ENCODE results near the gene MARVELD1.
"Not testable (repeated sequence)": the region's sequence is repeated elsewhere in the genome, so short reads cannot be mapped to it uniquely, and the experiment has no call there.

MARVELD1 gene

DNA sequence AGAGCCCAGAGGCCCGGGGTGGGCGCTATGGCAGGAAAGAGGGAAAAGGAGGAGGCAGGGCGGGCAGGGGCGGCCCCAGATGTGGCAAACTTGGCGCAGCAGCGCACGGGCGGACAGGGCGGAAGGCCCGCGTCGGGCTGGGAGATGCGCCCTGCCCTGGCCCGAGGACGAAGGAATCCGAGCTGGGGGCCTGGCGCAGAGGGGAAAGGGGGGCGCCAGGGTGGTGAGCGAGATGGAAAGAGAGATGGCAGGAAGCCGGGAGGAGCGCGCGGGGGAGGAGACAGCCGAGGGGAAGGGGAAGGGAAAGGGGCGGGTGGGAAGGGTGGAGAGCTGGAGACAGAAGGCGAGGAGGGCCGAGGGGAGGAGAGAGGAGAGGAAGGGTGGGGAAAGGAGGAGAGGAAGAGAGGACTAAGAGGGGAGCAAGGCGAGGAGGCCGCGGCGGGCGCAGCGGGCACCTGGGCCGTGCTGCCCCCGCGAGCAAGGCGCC, at the start of gene MARVELD1:
Gene MARVELD1 (plus strand): TSS at position 392 of the 487 bp plus-strand sequence. CDS start 147 bp downstream, outside the sequence.
- H3K27ac ChIP-seq, result peak within 1 kb of the TSS; percentile 98
- no peak for DNase-seq (ENCODE audit: low read depth, low spot score)

GRCh38 chr10:97664282-97664850, 49.2 kb upstream of the MARVELD1 start:
- no peak for DNase-seq (ENCODE audit: low read depth, low spot score)
- no peak overlapping the region for H3K27ac ChIP-seq

DNA sequence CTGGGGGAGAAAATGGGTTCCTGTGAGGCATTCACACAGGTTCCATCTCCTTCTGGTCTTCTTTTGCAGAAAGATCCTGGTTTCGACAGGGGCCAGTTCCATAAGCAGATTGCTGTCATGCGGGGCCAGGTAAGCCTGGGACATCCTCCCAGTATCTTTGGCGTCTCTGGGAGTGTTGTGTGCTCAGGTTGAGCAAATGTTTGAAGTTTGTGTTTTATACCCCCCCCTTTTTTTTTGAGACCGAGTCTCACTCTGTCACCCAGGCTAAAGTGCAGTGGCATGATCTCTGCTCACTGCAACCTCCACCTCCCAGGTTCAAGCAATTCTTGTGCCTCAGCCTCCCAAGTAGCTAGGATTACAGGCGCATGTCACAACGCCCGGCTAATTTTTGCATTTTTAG, 46.5 kb upstream of the MARVELD1 start:
- DNase-seq (ENCODE audit: low read depth, low spot score), result no peak
- no peak overlapping the region for H3K27ac ChIP-seq

- H3K27ac ChIP-seq, result no peak overlapping the region
- DNase-seq (ENCODE audit: low read depth, low spot score), result no peak
These were observed 46.1 kb upstream of the MARVELD1 start for GRCh38 chr10:97667463-97667862.

DNA sequence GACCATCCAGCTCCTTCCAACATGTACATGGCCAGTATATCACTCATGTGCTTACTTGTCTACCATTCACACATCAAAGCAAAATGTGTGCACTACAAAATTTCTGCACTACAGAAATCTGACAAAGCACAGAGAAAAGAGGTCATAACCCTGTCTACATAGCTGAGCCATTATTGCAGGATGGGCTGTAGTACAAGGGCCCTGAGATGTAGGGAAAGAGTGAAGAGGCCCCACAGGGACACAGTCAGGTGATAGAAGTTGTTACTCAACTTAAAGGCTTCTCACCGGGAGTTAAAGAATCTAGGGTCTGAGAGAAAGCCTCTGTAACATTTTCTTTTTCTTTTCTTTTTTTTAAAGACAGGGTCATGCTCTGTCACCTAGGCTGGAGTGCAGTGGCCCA, 44.0 kb upstream of the MARVELD1 start:
- H3K27ac ChIP-seq, result no peak overlapping the region
- DNase-seq (ENCODE audit: low read depth, low spot score), result no peak

GRCh38 chr10:97673736-97674525, 39.6 kb upstream of the MARVELD1 start:
- peak overlapping the region; percentile 13 for H3K27ac ChIP-seq
- DNase-seq (ENCODE audit: low read depth, low spot score), result no peak

GRCh38 chr10:97675222-97675621, 38.3 kb upstream of the MARVELD1 start:
- DNase-seq (ENCODE audit: low read depth, low spot score), result no peak
- H3K27ac ChIP-seq, result no peak overlapping the region

- DNase-seq (ENCODE audit: low read depth, low spot score), result no peak
- peak overlapping the region; percentile 31 for H3K27ac ChIP-seq
These were observed 36.6 kb upstream of the MARVELD1 start for GRCh38 chr10:97676770-97677581.

GRCh38 chr10:97679594-97679993, 33.9 kb upstream of the MARVELD1 start:
- peak overlapping the region; percentile 19 for H3K27ac ChIP-seq
- no peak for DNase-seq (ENCODE audit: low read depth, low spot score)

GRCh38 chr10:97682042-97682441, 31.5 kb upstream of the MARVELD1 start:
- no peak overlapping the region for H3K27ac ChIP-seq
- no peak for DNase-seq (ENCODE audit: low read depth, low spot score)

GRCh38 chr10:97683556-97684367, 29.8 kb upstream of the MARVELD1 start:
- no peak for DNase-seq (ENCODE audit: low read depth, low spot score)
- H3K27ac ChIP-seq, result peak overlapping the region; percentile 98

- DNase-seq (ENCODE audit: low read depth, low spot score), result not testable (repeated sequence)
- H3K27ac ChIP-seq, result peak overlapping the region; percentile 98
These were observed 29.2 kb upstream of the MARVELD1 start for GRCh38 chr10:97684368-97684713.

GRCh38 chr10:97684866-97685394, 28.6 kb upstream of the MARVELD1 start:
- DNase-seq (ENCODE audit: low read depth, low spot score), result no peak
- peak overlapping the region; percentile 98 for H3K27ac ChIP-seq

DNA sequence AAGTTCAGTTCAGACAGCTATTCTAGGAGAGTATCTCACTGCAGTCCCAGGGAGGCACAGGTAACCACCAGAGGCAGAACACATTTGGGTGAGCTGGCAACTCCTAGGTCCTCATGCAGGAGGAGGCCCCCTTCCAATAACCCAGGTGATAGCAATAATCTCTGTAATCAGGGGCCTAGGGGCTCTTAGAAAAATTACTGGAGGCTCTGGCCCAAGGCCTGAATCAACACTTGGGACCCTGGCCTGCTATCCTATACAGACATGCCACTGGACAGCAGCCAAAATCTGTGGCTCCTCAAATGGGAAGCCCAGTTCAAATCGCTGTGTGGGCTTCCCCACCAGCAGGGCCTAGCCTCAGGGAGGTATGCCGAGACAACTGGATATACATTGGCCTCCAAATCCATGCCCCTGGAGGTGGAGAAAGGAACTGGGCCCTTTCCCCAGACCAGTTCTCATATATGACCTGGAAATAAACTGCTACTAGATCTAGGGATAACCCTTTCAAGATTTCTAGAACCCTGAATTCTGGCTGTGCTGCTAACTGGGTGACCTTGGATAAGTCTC, 28.1 kb upstream of the MARVELD1 start:
- peak overlapping the region; percentile 98 for H3K27ac ChIP-seq
- no peak for DNase-seq (ENCODE audit: low read depth, low spot score)

DNA sequence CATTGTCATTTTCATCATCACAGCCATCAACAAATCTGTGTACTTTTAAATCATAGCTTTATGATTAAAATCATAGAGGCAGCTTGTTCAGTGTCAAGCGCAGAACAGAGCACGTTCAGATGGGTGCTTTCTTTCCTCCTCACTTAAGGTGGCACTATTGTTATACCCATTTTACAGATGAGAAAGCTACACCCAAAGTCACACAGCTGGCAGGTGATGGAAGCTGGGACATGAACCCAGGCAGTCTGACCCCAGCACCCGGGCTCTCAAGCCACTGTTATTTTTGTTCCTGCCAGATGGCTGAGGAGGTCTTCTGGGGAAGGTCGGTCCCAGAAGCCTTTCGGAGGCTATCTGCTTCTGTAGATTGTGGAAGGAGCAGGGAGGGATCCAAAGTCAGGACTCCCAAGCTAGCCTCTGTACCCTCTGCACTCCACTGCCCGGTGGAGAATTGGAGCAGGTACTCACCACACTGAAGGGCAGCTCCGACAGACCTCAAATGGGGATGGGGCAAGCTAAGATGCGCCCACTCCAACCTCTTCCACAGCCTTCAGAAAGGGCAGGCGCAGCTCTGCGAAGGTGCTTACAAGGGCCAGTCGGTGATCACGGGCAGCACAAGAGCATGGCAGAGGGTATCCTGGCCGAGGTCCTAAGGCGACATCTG, 27.1 kb upstream of the MARVELD1 start:
- DNase-seq (ENCODE audit: low read depth, low spot score), result no peak
- peak overlapping the region; percentile 98 for H3K27ac ChIP-seq

- H3K27ac ChIP-seq, result peak within 1 kb of the TSS; percentile 98
- DNase-seq (ENCODE audit: low read depth, low spot score), result peak; percentile 92
These were observed 26.4 kb upstream of the MARVELD1 start, which contains the start of gene AVPI1 for GRCh38 chr10:97686962-97687784. Gene AVPI1, minus strand, starts transcription at chr10:97687241. Its CDS starts 7,336 bp downstream, at chr10:97679905.

GRCh38 chr10:97687785-97688781, 25.4 kb upstream of the MARVELD1 start:
- peak overlapping the region; percentile 98 for H3K27ac ChIP-seq
- no peak for DNase-seq (ENCODE audit: low read depth, low spot score)

All from epithelial cell of prostate (primary cell).